Activated gamma-delta T cell treated with Interleukin-2 at 50 U/mL for 16 hours (primary cell): ENCODE results near the gene MID1IP1.

ENCODE experiments used
- DNase-seq: peaks from one replicate; pipeline ENCODE4 v3.0.0-alpha.2; 2020

The MID1IP1 gene

GRCh38 chrX:38800981-38801845 lies at the start of gene MID1IP1:
MID1IP1 (plus strand) TSS chrX:38801459; CDS start chrX:38804947, 3,488 bp downstream.
- peak; percentile 46 for DNase-seq

DNA sequence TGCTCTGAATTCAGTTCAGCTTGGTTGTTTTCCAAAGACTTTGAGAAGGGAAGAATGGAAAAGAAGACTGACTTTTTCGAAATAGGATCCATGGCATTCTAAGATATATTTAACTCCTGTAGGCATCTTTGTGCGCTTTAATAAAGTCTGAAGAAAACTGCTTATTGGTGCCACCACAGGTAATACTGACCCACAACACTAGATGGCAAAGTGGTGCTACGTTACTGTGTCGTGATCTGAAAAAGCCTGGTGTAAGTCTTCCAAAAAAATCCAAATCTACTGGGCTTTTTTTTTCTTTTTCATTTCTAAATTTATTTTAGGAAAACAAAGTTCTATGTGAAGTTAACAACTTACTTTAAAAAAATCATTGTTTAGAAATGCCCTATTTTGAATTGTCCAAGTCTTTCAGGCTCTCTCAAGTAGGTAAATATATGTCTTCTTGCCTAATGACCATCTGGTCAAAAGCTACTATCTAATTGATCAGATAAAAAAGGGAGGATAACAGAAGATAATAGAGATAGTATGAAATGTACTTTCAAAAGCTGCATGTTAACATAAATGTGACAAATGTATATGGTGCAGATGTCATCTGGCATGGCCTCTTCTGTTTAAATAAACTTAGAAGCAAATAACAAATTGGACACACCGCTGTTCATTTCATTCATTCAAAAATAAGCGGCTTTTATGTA lies 47.0 kb upstream of the MID1IP1 start:
- DNase-seq = no peak

DNA sequence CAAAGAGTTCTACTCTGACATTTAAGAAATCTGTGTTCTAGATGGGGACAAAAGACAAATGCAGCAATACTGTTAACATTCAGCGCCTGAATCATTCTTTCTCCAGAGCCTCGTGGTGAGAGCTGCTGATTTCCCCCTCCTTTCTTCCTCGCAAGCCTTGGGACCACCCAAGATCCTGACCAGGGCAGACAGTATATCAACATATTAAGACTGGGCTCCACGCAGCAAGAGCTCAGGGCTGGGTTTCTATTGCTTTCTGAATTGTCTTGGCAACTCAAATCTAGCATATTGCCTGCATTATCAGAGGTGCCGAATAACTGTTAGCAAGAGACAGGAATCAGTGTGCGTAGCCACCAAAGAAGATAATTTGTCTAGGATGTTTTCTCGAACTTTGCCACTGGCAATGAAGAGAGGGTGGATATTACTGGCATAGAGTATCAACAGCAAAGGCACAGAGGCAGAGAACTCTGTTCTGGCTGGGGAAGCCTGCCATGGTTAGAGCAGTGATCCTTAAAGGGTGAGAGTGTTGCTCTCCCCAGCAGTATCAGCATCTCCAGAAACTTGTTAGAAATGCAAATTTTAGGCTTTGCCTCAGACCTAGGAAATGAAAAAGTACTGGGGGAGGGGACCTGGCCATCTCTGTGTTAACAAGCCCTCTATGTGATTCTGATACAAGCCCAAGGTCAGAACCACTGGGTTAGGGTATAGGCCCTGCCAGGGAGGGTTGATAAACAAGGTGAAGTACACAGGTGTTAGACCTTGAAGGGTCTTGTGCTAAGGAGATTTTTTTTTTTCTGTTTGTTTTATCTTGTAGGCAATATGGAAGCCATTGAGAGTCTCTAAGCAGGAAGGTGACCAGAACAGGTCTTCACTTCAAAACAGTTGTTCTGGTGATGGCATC lies 46.2 kb upstream of the MID1IP1 start:
- no peak for DNase-seq

- DNase-seq = no peak
Observed at GRCh38 chrX:38760883-38761282, 40.4 kb upstream of the MID1IP1 start.

DNA sequence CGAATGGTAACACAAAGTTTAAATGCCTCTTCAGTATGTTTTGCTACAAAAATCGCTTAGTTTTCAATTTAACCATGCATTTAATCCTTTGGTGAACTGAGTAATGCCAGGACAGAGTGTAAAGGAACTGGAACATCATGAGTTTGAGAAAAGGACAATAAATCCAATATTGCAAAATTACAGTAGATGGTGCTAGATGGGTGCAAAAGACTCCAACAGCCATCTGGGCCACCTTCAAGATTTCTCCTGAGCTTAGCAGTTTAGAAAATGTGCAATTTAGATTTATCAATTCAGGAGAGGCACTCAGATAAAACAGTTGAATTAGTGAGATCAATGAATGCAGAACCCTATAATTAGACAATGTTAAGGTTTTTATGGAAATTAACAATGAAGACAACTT lies 33.2 kb upstream of the MID1IP1 start:
- DNase-seq = no peak

- DNase-seq = no peak
Observed at GRCh38 chrX:38770152-38770551, 31.1 kb upstream of the MID1IP1 start.

GRCh38 chrX:38774249-38774648 lies 27.0 kb upstream of the MID1IP1 start:
- no peak for DNase-seq

GRCh38 chrX:38796946-38797345 lies 4.3 kb upstream of the MID1IP1 start:
- DNase-seq = no peak

DNA sequence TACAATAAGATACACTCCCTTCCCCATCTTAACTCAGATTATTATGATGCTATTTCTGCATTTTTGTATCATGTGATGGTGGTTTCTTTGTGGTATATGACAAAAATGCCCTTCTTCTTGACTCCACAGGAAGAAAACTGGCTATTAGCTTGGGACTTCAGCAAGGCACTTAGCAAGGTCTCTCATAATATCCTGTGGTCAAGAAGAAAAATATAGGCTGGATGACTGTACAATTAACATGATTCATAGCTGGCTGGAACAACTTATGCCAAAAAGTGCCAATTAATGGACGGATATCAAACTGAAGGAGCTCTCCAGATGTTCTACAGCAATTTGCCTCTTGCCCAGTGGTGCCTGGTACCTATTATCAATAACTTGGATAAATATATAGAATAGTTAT lies 2.3 kb upstream of the MID1IP1 start:
- no peak for DNase-seq

DNA sequence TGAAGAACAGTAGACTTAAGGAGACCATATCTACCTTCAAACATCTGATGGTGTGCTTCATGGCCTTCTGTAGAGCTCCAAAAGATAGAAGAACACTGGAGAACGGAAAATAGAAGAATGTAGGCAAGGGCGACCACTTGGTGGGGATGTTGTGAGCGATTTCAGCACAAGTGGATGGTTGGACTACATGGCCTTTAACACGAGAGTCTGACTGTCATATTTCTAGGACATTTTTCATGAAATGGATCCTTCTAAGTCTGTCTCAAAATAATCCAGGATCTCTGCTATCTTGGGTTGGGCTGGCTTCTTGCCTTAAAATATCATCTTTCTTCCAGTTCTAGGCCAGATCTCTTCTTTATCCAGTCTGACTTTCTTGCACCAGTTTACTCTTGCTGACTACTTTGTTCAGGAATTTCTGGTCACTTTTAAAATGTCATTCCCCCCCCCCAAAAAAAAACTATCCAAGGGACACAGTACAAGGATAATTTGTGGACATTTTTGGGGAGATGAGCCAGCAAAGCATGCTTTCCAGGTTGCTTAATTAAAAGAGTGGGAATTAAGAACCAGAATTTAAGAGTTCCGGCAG lies 1.2 kb upstream of the MID1IP1 start:
- no peak for DNase-seq

DNA sequence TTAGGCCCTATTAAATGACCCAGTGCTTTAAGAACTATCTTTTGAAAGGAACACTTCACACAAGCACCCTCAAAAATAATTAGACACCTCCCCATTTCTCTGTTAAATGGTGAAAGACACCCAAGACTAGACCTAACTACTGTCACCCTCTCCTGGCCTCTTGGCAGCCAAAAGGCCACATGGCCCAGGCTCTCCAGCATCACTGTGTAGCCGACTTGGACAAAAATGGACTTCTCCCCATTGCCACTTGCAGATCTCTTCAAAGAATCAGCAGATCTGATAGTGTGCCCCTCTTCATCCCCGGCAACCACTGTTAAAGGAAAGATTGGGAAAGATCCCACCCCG lies 2.0 kb downstream of the MID1IP1 start:
- DNase-seq = no peak

DNA sequence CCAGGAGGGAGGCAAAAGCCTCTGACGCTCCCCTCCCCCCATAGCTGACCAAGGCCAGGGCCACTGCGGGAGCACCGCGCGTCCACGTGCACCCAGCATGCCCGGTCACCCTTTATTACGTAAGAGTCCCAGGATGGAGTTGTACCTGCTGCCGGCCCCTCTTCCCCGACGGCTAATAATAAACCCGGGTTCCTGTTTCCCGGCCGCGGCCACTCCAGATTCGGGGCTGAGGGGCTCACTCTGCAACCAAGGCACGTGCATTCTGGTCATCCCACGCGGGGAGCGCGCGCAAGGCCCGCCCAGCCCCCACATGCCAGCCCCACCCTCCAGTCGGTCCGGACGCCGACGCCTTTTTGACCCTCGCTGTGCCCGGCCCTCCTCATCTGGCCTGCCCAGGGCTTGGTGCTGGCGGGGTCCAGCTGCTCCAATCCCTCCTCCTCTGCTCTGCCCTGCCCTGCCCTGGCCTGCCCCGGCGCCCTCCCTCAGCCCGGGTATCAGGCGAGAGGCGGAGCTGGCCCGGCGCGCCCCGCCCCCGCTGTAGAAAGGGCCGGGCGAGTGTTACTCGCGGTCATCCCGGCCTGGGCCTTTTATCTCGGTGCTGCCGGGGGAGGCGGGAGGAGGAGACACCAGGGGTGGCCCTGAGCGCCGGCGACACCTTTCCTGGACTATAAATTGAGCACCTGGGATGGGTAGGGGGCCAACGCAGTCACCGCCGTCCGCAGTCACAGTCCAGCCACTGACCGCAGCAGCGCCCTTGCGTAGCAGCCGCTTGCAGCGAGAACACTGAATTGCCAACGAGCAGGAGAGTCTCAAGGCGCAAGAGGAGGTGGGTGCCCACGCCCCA lies 2.6 kb downstream of the MID1IP1 start:
- DNase-seq = peak; percentile 42

DNA sequence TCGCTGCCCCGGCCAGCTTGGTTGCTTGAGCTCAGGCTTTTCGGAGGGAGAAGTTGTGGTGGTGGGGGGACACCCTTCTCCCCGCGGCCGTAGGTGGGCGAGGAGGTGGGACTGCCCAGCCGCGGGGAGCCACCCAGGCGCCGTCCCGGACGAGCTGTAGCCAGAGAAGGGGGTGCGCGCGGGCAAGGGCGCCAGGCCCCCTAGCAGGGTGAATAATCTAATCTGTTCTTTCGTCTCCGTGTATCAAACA lies 3.1 kb downstream of the MID1IP1 start:
- no peak for DNase-seq

- DNase-seq = peak; percentile 17
Observed at GRCh38 chrX:38804682-38805431, 3.6 kb downstream of the MID1IP1 start.

DNA sequence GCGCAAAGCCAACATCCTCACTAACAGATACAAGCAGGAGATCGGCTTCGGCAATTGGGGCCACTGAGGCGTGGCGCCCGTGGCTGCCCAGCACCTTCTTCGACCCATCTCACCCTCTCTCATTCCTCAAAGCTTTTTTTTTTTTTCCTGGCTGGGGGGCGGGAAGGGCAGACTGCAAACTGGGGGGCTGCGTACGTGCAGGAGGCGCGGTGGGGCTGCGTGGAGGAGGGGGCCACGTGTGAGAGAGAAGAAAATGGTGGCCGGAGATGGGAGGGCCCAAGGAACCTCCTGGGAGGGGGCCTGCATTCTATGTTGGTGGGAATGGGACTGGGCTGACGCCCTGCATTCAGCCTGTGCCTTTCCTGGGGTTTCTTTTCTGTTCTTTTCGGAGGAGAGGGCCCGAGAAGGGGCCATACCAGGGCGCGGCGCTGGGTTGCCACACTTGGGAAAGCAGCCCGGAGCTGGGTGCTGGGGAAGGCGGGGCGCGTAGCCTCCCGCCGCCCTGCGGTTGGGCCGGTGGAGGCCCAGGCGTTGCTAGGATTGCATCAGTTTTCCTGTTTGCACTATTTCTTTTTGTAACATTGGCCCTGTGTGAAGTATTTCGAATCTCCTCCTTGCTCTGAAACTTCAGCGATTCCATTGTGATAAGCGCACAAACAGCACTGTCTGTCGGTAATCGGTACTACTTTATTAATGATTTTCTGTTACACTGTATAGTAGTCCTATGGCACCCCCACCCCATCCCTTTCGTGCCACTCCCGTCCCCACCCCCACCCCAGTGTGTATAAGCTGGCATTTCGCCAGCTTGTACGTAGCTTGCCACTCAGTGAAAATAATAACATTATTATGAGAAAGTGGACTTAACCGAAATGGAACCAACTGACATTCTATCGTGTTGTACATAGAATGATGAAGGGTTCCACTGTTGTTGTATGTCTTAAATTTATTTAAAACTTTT lies 4.5 kb downstream of the MID1IP1 start:
- DNase-seq = peak; percentile 29

DNA sequence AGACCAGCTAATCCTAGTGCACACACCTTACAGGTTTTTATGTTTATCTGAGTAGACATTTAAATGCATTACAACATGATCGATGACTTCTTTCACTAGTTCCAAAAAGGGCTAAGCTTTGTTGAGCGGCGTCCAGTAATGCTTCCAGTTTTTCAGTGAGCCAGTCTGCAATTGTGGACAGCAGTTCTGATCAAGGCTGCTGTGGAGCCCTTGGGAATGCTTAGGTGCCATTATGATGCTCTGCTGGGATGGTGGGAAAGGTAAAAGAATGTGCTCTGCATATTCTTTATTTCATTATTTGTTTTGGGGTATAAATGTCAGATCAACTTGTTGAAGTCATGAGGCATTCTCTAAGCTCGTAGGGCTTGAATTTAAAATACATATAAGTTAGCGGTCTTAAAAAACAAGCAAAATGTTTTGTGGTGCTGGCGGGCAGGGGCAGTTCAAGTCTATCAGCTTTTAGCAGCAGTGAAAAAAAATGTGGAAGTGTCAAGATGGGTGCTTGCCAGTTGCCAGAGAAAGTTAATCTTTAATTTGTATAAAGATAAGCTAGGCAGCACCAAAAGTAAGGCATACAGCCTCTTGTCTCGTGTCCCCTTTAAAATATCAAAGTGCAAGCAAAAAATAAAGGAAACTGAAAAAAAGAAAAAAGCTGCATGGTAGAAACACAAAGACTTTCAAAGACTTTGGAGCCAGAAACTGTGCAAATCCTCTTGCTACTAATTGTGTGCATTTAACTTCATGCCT lies 5.8 kb downstream of the MID1IP1 start:
- no peak for DNase-seq

GRCh38 chrX:38807873-38808272 lies 6.6 kb downstream of the MID1IP1 start:
- DNase-seq = no peak

DNA sequence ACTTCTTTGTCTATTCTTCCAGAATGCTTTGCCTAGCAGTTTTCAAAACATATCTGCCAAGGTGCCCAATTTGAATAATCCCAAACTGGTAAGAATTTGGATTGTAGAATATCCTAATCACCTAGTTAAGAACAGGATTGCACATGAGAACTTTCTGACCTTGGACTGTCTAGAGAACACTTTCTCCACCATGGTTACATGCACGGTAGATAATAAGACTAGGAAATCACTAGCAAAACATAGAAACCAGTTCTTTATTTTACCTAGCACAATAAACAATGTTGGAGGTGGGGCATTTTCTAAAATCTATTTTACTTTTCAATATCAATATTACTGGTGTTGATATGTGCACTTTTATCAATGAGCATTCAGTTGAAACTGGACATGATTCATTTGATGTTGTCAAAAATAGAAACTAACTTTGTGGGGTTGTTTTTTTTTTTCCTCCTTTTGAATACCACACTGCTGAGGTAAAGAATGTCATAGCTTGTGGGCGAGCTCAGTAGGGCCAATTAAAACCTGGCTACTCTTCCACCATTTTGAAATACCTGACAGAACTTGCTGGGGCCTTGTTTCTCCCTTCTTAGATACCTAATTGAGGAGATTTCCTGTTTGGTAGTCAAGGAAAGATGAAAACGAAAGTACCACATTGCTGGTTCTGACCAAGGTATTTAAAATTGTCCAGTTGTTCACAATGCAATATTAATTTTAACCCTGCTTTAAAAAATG lies 10.4 kb downstream of the MID1IP1 start:
- DNase-seq = no peak

- DNase-seq = no peak
Observed at GRCh38 chrX:38816155-38816554, 14.9 kb downstream of the MID1IP1 start.
